DND-41 (cell line): ENCODE results near the gene KCNAB1.

Source experiments
- CTCF ChIP-seq: IDR thresholded peaks from 2 replicates; pipeline ENCODE4 v1.5.1; 2012; ENCODE audit warnings: borderline replicate concordance, low read length, moderate library complexity, mild to moderate bottlenecking; ENCODE audit not compliant: poor library complexity, severe bottlenecking; ENCODE audit errors: extremely low read depth
- EZH2 ChIP-seq: IDR thresholded peaks from 3 replicates; pipeline ENCODE4 v1.6.1; 2012; ENCODE audit warnings: borderline replicate concordance, low read depth, mild to moderate bottlenecking, moderate library complexity, low read length, inconsistent platforms; ENCODE audit not compliant: severe bottlenecking

GRCh38 chr3:156378871-156379270 is 258.5 kb downstream of the KCNAB1 start:
- TF ChIP-seq CTCF, result no peak
- no peak for TF ChIP-seq EZH2
